PFSK-1 (cell line): ENCODE measurements around the gene PCBP4.

Experiments
- FOXP2 ChIP-seq: optimal IDR thresholded peaks from 2 replicates; pipeline ENCODE3; 2011; ENCODE audit warnings: borderline replicate concordance, control low read depth, inconsistent platforms; ENCODE audit not compliant: insufficient read depth; ENCODE audit errors: extremely low read length, extremely low read depth
- POLR2AphosphoS5 ChIP-seq: IDR thresholded peaks from 2 replicates; pipeline ENCODE4 v1.6.1; 2012; ENCODE audit warnings: low read depth, mild to moderate bottlenecking, control low read depth, low read length, moderate library complexity
- REST ChIP-seq, 2 experiments: IDR thresholded peaks; 2 replicates each; pipeline versions ENCODE4 v1.6.1 to v1.8.0; 2011 to 2012; ENCODE audit warnings: low read depth in 2 of 2, low read length in 2 of 2, control low read depth in 1 of 2, inconsistent platforms in 1 of 2, mild to moderate bottlenecking in 1 of 2, moderate library complexity in 1 of 2; ENCODE audit not compliant: insufficient read depth in 1 of 2
- SIN3A ChIP-seq: IDR thresholded peaks from 2 replicates; pipeline ENCODE4 v1.6.1; 2012; ENCODE audit warnings: mild to moderate bottlenecking, low read length, moderate library complexity, borderline replicate concordance; ENCODE audit not compliant: insufficient read depth
- TAF1 ChIP-seq: IDR thresholded peaks from 2 replicates; pipeline ENCODE4 v1.6.1; 2012; ENCODE audit warnings: low read length, control low read depth, borderline replicate concordance; ENCODE audit not compliant: insufficient read depth

PCBP4 gene

GRCh38 chr3:52012699-52013098 lies 45.4 kb upstream of the PCBP4 start:
- TF ChIP-seq SIN3A (no peak), POLR2AphosphoS5 (no peak), FOXP2 (no peak), TAF1 (no peak), REST (IDR thresholded peaks at IDR 0.05; ENCODE audit: insufficient read depth in 1 of 2, low read depth in 2 of 2, low read length in 2 of 2) (no peak)

- TF ChIP-seq TAF1 (no peak), REST (IDR thresholded peaks at IDR 0.05; ENCODE audit: insufficient read depth in 1 of 2, low read depth in 2 of 2, low read length in 2 of 2) (no peak), POLR2AphosphoS5 (no peak), FOXP2 (no peak), SIN3A (no peak)
These were observed 43.2 kb upstream of the PCBP4 start for GRCh38 chr3:52010431-52010830.

- TF ChIP-seq TAF1 (no peak), SIN3A (no peak), POLR2AphosphoS5 (no peak), FOXP2 (no peak), REST (IDR thresholded peaks at IDR 0.05; ENCODE audit: insufficient read depth in 1 of 2, low read depth in 2 of 2, low read length in 2 of 2) (no peak)
These were observed 40.0 kb upstream of the PCBP4 start for GRCh38 chr3:52007291-52007690.

- TF ChIP-seq SIN3A (no peak), FOXP2 (no peak), REST (IDR thresholded peaks at IDR 0.05; ENCODE audit: insufficient read depth in 1 of 2, low read depth in 2 of 2, low read length in 2 of 2) (no peak), POLR2AphosphoS5 (no peak), TAF1 (no peak)
These were observed 39.5 kb upstream of the PCBP4 start for GRCh38 chr3:52006820-52007133.
